Measurements from ENCODE around the gene ZCCHC7.
"Not testable (repeated sequence)": the region's sequence is repeated elsewhere in the genome, so short reads cannot be mapped to it uniquely, and the experiment has no call there.

Gene ZCCHC7

GRCh38 chr9:37121881-37122280 lies 1.5 kb downstream of the ZCCHC7 start:
- DNase-seq = no peak

GRCh38 chr9:37126214-37126788 lies 5.9 kb downstream of the ZCCHC7 start:
- no peak for DNase-seq

GRCh38 chr9:37127018-37127417 lies 6.6 kb downstream of the ZCCHC7 start:
- no peak for DNase-seq

- no peak for DNase-seq
These were observed 7.7 kb downstream of the ZCCHC7 start for GRCh38 chr9:37128051-37128450.

- DNase-seq = no peak
These were observed 13.8 kb downstream of the ZCCHC7 start for GRCh38 chr9:37134166-37134565.

GRCh38 chr9:37141015-37141414 lies 20.6 kb downstream of the ZCCHC7 start:
- no peak for DNase-seq

GRCh38 chr9:37144762-37145161 lies 24.4 kb downstream of the ZCCHC7 start:
- DNase-seq = no peak

GRCh38 chr9:37146410-37146809 lies 26.0 kb downstream of the ZCCHC7 start:
- peak; percentile 30 for DNase-seq

- peak; percentile 44 for DNase-seq
These were observed 27.8 kb downstream of the ZCCHC7 start for GRCh38 chr9:37148181-37148580.

- no peak for DNase-seq
These were observed 29.4 kb downstream of the ZCCHC7 start for GRCh38 chr9:37149666-37150308.

- DNase-seq = no peak
These were observed 30.0 kb downstream of the ZCCHC7 start for GRCh38 chr9:37150415-37150814.

- DNase-seq = no peak
These were observed 31.4 kb downstream of the ZCCHC7 start for GRCh38 chr9:37151812-37152211.

- DNase-seq = no peak
These were observed 32.0 kb downstream of the ZCCHC7 start for GRCh38 chr9:37152365-37152764.

- no peak for DNase-seq
These were observed 35.2 kb downstream of the ZCCHC7 start for GRCh38 chr9:37155601-37156000.

- DNase-seq = no peak
These were observed 35.8 kb downstream of the ZCCHC7 start for GRCh38 chr9:37156205-37156604.

- no peak for DNase-seq
These were observed 36.5 kb downstream of the ZCCHC7 start for GRCh38 chr9:37156781-37157356.

- no peak for DNase-seq
These were observed 37.5 kb downstream of the ZCCHC7 start for GRCh38 chr9:37157726-37158377.

- no peak for DNase-seq
These were observed 42.9 kb downstream of the ZCCHC7 start for GRCh38 chr9:37163299-37163698.

GRCh38 chr9:37164335-37164734 lies 44.0 kb downstream of the ZCCHC7 start:
- not testable (repeated sequence) for DNase-seq

GRCh38 chr9:37165644-37166043 lies 45.3 kb downstream of the ZCCHC7 start:
- no peak for DNase-seq

- DNase-seq = no peak
These were observed 47.2 kb downstream of the ZCCHC7 start for GRCh38 chr9:37167456-37168047.

- DNase-seq = no peak
These were observed 52.2 kb downstream of the ZCCHC7 start for GRCh38 chr9:37172557-37172956.

GRCh38 chr9:37174247-37174646 lies 53.9 kb downstream of the ZCCHC7 start:
- no peak for DNase-seq

- DNase-seq = no peak
These were observed 58.4 kb downstream of the ZCCHC7 start for GRCh38 chr9:37178742-37179141.

Data from hematopoietic multipotent progenitor cell treated with erythropoietin and hydrocortisone succinate and interleukin-3 and kit ligand, for 8 days (in vitro differentiated cells).